ENCODE results near the gene EID3. TPM values are rescaled to one million over a fixed set of nuclear protein-coding genes. Genes with fewer than 3 reads are reported as not detected.
"Not testable (repeated sequence)": the region's sequence is repeated elsewhere in the genome, so short reads cannot be mapped to it uniquely, and the experiment has no call there.

EID3 gene
- total RNA-seq, 1 donor from 2014 or later: 2.4 TPM

GRCh38 chr12:104317538-104318210 lies 14.1 kb downstream of the EID3 start:
- TF ChIP-seq CTCF (IDR thresholded peaks at IDR 0.05; ENCODE audit: insufficient read depth, low read length, severe bottlenecking): no peak
- DNase-seq (ENCODE audit: low read depth) (no peak), FAIRE-seq (no peak)

GRCh38 chr12:104319028-104319427 lies 15.5 kb downstream of the EID3 start:
- DNase-seq (ENCODE audit: low read depth): no peak
- Histone ChIP-seq H3K27me3 (ENCODE audit: control insufficient read depth, insufficient read depth, low read length) (no peaks in the 10 kb centered on the region), H3K36me3 (ENCODE audit: control insufficient read depth, insufficient read depth, low read length) (peaks cover 36% of the 10 kb centered on the region), H3K4me3 (ENCODE audit: low read depth, low read length) (no peak overlapping the region)
- TF ChIP-seq CTCF (IDR thresholded peaks at IDR 0.05; ENCODE audit: insufficient read depth, low read length, severe bottlenecking): no peak
- no peak for FAIRE-seq

More at GRCh38 chr12:104317538-104318210, 14.1 kb downstream of the EID3 start:
- Histone ChIP-seq H3K36me3 (ENCODE audit: control insufficient read depth, insufficient read depth, low read length) (peaks cover 39% of the 10 kb centered on the region), H3K4me3 (ENCODE audit: low read depth, low read length) (no peak overlapping the region), H3K27me3 (ENCODE audit: control insufficient read depth, insufficient read depth, low read length) (no peaks in the 10 kb centered on the region)

- Histone ChIP-seq H3K4me3 (ENCODE audit: low read depth, low read length) (no peak overlapping the region), H3K36me3 (ENCODE audit: control insufficient read depth, insufficient read depth, low read length) (peaks cover 31% of the 10 kb centered on the region), H3K27me3 (ENCODE audit: control insufficient read depth, insufficient read depth, low read length) (no peaks in the 10 kb centered on the region)
- FAIRE-seq (no peak), DNase-seq (ENCODE audit: low read depth) (no peak)
- no peak for TF ChIP-seq CTCF (IDR thresholded peaks at IDR 0.05; ENCODE audit: insufficient read depth, low read length, severe bottlenecking)
Observed at GRCh38 chr12:104319918-104320626, 16.5 kb downstream of the EID3 start.

GRCh38 chr12:104320627-104321024 lies 17.1 kb downstream of the EID3 start:
- H3K36me3 ChIP-seq (ENCODE audit: control insufficient read depth, insufficient read depth, low read length): peaks cover 33% of the 10 kb centered on the region
- H3K27me3 ChIP-seq (ENCODE audit: control insufficient read depth, insufficient read depth, low read length): no peaks in the 10 kb centered on the region
- DNase-seq (ENCODE audit: low read depth) (no peak), FAIRE-seq (no peak)
- H3K4me3 ChIP-seq (ENCODE audit: low read depth, low read length): no peak overlapping the region
- no peak for TF ChIP-seq CTCF (IDR thresholded peaks at IDR 0.05; ENCODE audit: insufficient read depth, low read length, severe bottlenecking)

- DNase-seq (ENCODE audit: low read depth): no peak
- FAIRE-seq: no peak
- no peaks in the 10 kb centered on the region for H3K27me3 ChIP-seq (ENCODE audit: control insufficient read depth, insufficient read depth, low read length)
- TF ChIP-seq CTCF (IDR thresholded peaks at IDR 0.05; ENCODE audit: insufficient read depth, low read length, severe bottlenecking): no peak
- H3K4me3 ChIP-seq (ENCODE audit: low read depth, low read length): no peak overlapping the region
- peaks cover 35% of the 10 kb centered on the region for H3K36me3 ChIP-seq (ENCODE audit: control insufficient read depth, insufficient read depth, low read length)
Observed at GRCh38 chr12:104321949-104322348, 18.4 kb downstream of the EID3 start.

GRCh38 chr12:104322533-104322932 lies 19.0 kb downstream of the EID3 start:
- H3K27me3 ChIP-seq (ENCODE audit: control insufficient read depth, insufficient read depth, low read length); FAIRE-seq; DNase-seq (ENCODE audit: low read depth); H3K4me3 ChIP-seq (ENCODE audit: low read depth, low read length): not testable (repeated sequence)
- H3K36me3 ChIP-seq (ENCODE audit: control insufficient read depth, insufficient read depth, low read length): peaks cover 31% of the 10 kb centered on the region
